IMR-90 (cell line): Measurements from ENCODE around the gene GCLC.

Experiments used
- CTCF ChIP-seq: conservative IDR thresholded peaks from 2 replicates; pipeline ENCODE4 v1.5.1; 2012; ENCODE audit warnings: mild to moderate bottlenecking, low read depth, low read length, improper control_type of control experiment
- ELK1 ChIP-seq: fragments of 150-350 bp; IDR thresholded peaks from 2 replicates; pipeline ENCODE4 v1.6.1; 2016; ENCODE audit warnings: low read depth, mild to moderate bottlenecking, low read length, moderate library complexity, borderline replicate concordance
- MAFK ChIP-seq: IDR thresholded peaks from 2 replicates; pipeline ENCODE4 v1.6.1; 2012; ENCODE audit warnings: low read depth, low read length, improper control_type of control experiment
- MXI1 ChIP-seq: IDR thresholded peaks from 2 replicates; pipeline ENCODE4 v1.6.1; 2012; ENCODE audit warnings: low read depth, mild to moderate bottlenecking, low read length, moderate library complexity, borderline replicate concordance
- NFE2L2 ChIP-seq: fragments of 150-350 bp; IDR thresholded peaks from 2 replicates; pipeline ENCODE4 v1.6.1; 2016; ENCODE audit warnings: low read depth, mild to moderate bottlenecking, low read length
- POLR2A ChIP-seq: IDR thresholded peaks from 2 replicates; pipeline ENCODE4 v1.6.1; 2012; ENCODE audit warnings: mild to moderate bottlenecking, low read depth, low read length
- RAD21 ChIP-seq: IDR thresholded peaks from 2 replicates; pipeline ENCODE4 v1.6.1; 2012; ENCODE audit warnings: low read length, improper control_type of control experiment
- RFX5 ChIP-seq: IDR thresholded peaks from 2 replicates; pipeline ENCODE4 v1.8.0; 2012; ENCODE audit warnings: low read depth, mild to moderate bottlenecking, low read length, moderate library complexity
- SMC3 ChIP-seq: fragments of 150-350 bp; IDR thresholded peaks from 2 replicates; pipeline ENCODE4 v1.6.1; 2016; ENCODE audit warnings: low read depth, mild to moderate bottlenecking, antibody characterized with exemption, low read length, moderate library complexity

GRCh38 chr6:53456809-53457208 lies 88.1 kb downstream of the GCLC start:
- no peak for TF ChIP-seq RFX5
- no peak for TF ChIP-seq CTCF
- TF ChIP-seq ELK1 = no peak
- TF ChIP-seq RAD21 = no peak
- no peak for TF ChIP-seq POLR2A
- no peak for TF ChIP-seq NFE2L2
- no peak for TF ChIP-seq SMC3
- TF ChIP-seq MXI1 = no peak
- no peak for TF ChIP-seq MAFK
